Duodenal mucosa (tissue), 2 donors: ENCODE data around the gene FGD2.

Experiments
- H3K27ac ChIP-seq: one replicate; pipeline ENCODE4 v1.7.0; 2013; ENCODE audit warnings: low read depth, low read length
- H3K27me3 ChIP-seq, 2 donors: one replicate each; pipeline ENCODE4 v1.7.0; 2013; ENCODE audit warnings: low read length in 2 of 2, control low read depth in 1 of 2; ENCODE audit not compliant: insufficient read depth in 2 of 2, control insufficient read depth in 1 of 2
- H3K36me3 ChIP-seq, 2 donors: one replicate each; pipeline ENCODE4 v1.7.0; 2013; ENCODE audit warnings: low read length in 2 of 2, control low read depth in 1 of 2; ENCODE audit not compliant: insufficient read depth in 2 of 2, control insufficient read depth in 1 of 2
- H3K4me1 ChIP-seq, 2 donors: one replicate each; pipeline ENCODE4 v1.7.0; 2013; ENCODE audit warnings: low read length in 2 of 2, control low read depth in 1 of 2; ENCODE audit not compliant: insufficient read depth in 2 of 2, control insufficient read depth in 1 of 2
- H3K4me3 ChIP-seq, 2 donors: one replicate each; pipeline ENCODE4 v1.7.0; 2013; ENCODE audit warnings: low read length in 2 of 2, low read depth in 1 of 2
- H3K9ac ChIP-seq, 2 donors: one replicate each; pipeline ENCODE4 v1.7.0; 2013; ENCODE audit warnings: low read length in 2 of 2, low read depth in 1 of 2
- H3K9me3 ChIP-seq, 2 donors: one replicate each; pipeline ENCODE4 v1.7.0; 2013; ENCODE audit warnings: low read length in 2 of 2, control low read depth in 1 of 2; ENCODE audit not compliant: control insufficient read depth in 1 of 2

Gene FGD2

GRCh38 chr6:37005061-37005810 lies at the start of gene FGD2:
TSS of gene FGD2 (plus strand) at chr6:37005655. CDS start at chr6:37005818, 163 bp downstream.
- Histone ChIP-seq H3K9me3 (no peaks in the 10 kb centered on the region), H3K27ac (no peak within 1 kb of the TSS), H3K9ac (peak within 1 kb of the TSS in 1 of 2 donors; percentile 33), H3K36me3 (no peaks in the 10 kb centered on the region), H3K27me3 (no peaks in the 10 kb centered on the region), H3K4me3 (peak within 1 kb of the TSS; percentile 40 to 62), H3K4me1 (peaks cover 10 to 16% of the 10 kb centered on the region in 2 donors)

GRCh38 chr6:36955671-36956445 lies 49.6 kb upstream of the FGD2 start:
- Histone ChIP-seq H3K36me3 (no peaks in the 10 kb centered on the region), H3K9ac (no peak overlapping the region), H3K4me1 (peaks cover 9 to 15% of the 10 kb centered on the region in 2 donors), H3K9me3 (no peaks in the 10 kb centered on the region), H3K27me3 (no peaks in the 10 kb centered on the region), H3K4me3 (no peak overlapping the region), H3K27ac (no peak overlapping the region)

- H3K9ac ChIP-seq, result no peak overlapping the region
- H3K27ac ChIP-seq, result no peak overlapping the region
- peaks cover 15 to 20% of the 10 kb centered on the region in 2 donors for H3K4me1 ChIP-seq
These were observed 49.0 kb upstream of the FGD2 start for GRCh38 chr6:36956446-36956820.

GRCh38 chr6:36957773-36958271 lies 47.6 kb upstream of the FGD2 start:
- Histone ChIP-seq H3K36me3 (no peaks in the 10 kb centered on the region), H3K9me3 (no peaks in the 10 kb centered on the region), H3K4me1 (peaks cover 16 to 20% of the 10 kb centered on the region in 2 donors), H3K4me3 (no peak overlapping the region), H3K9ac (no peak overlapping the region), H3K27ac (no peak overlapping the region), H3K27me3 (no peaks in the 10 kb centered on the region)

More at GRCh38 chr6:36956446-36956820, 49.0 kb upstream of the FGD2 start:
- Histone ChIP-seq H3K36me3 (no peaks in the 10 kb centered on the region), H3K4me3 (no peak overlapping the region), H3K9me3 (no peaks in the 10 kb centered on the region), H3K27me3 (no peaks in the 10 kb centered on the region)

- Histone ChIP-seq H3K4me3 (no peak overlapping the region), H3K9me3 (no peaks in the 10 kb centered on the region), H3K27me3 (no peaks in the 10 kb centered on the region), H3K27ac (no peak overlapping the region), H3K9ac (no peak overlapping the region), H3K36me3 (no peaks in the 10 kb centered on the region), H3K4me1 (peaks cover 24 to 27% of the 10 kb centered on the region in 2 donors)
These were observed 46.5 kb upstream of the FGD2 start for GRCh38 chr6:36958775-36959554.

- Histone ChIP-seq H3K27ac (no peak overlapping the region), H3K9ac (no peak overlapping the region), H3K9me3 (no peaks in the 10 kb centered on the region), H3K27me3 (no peaks in the 10 kb centered on the region), H3K36me3 (no peaks in the 10 kb centered on the region), H3K4me3 (no peak overlapping the region), H3K4me1 (peaks cover 32 to 33% of the 10 kb centered on the region in 2 donors)
These were observed 45.8 kb upstream of the FGD2 start for GRCh38 chr6:36959555-36960250.

GRCh38 chr6:36961441-36962435 lies 43.7 kb upstream of the FGD2 start:
- H3K9ac ChIP-seq, result peak overlapping the region in 1 of 2 donors; percentile 11
- no peaks in the 10 kb centered on the region for H3K36me3 ChIP-seq
- H3K4me1 ChIP-seq, result peaks cover 32 to 37% of the 10 kb centered on the region in 2 donors
- no peaks in the 10 kb centered on the region for H3K27me3 ChIP-seq
- H3K4me3 ChIP-seq, result no peak overlapping the region
- no peak overlapping the region for H3K27ac ChIP-seq
- no peaks in the 10 kb centered on the region for H3K9me3 ChIP-seq

GRCh38 chr6:36962874-36963273 lies 42.6 kb upstream of the FGD2 start:
- Histone ChIP-seq H3K4me1 (peaks cover 38 to 48% of the 10 kb centered on the region in 2 donors), H3K36me3 (peaks cover 8 to 10% of the 10 kb centered on the region in 2 donors), H3K9me3 (no peaks in the 10 kb centered on the region), H3K9ac (no peak overlapping the region), H3K27me3 (no peaks in the 10 kb centered on the region), H3K27ac (no peak overlapping the region), H3K4me3 (no peak overlapping the region)
